Measurements from ENCODE around the gene ATP6V0A4.
"Not testable (repeated sequence)": the region's sequence is repeated elsewhere in the genome, so short reads cannot be mapped to it uniquely, and the experiment has no call there.

ATP6V0A4 gene

DNA sequence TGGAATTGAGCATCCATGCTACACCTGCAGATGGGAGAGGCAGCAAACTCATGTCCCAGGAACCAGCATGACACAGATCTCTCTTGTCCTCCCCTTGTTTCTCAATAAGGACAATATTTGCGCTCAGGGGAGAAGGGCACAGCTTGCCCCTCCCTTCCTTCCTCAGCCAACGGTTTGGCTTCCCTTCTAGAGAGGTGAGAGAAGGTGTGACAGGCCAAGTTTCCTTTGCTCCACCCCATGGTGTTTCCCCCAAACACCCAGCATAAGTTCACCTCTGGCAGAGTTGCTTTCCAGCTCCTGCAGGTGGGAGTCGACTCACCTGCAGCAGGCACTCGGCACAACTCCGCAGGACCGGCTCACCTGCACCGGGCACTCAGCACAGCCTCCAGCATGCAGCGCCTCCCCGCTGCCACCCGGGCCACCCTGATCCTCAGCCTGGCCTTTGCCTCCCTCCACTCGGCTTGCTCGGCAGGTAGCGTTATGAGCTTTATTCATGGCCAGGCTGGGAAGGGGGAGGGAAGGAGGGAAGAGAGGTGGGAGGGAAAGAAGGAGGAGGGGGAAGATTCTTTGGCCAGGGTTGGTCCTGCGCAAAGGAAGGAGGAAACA, at the start of gene ATP6V0A4, which contains the start of gene TMEM213:
ATP6V0A4 (minus strand) TSS at position 482 of the 606 bp plus-strand sequence. CDS start 26,949 bp downstream, outside the sequence.
TMEM213 (plus strand) TSS at position 280 of the 606 bp plus-strand sequence; CDS start at position 391, 111 bp downstream.
- no peak for DNase-seq (ENCODE audit: low spot score)

DNA sequence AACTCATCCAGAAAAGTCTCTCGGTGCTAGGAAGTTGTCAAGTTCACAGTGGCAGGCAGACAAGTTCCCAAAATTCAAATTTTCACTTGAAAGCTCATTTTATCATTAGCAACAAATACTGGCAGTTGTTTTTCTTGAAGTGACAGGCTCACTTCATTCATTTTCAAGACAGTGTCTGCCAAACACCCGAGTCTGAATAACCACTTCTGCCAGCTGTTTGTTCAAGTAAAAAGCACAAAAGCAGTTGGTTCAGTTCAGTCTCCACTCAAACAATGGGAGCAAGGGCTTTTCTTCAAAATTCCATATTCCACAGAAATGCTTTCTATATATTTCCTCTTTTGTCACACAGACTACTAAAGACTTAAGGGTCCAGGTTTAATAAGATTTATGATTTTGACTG, 47.7 kb upstream of the ATP6V0A4 start:
- no peak for DNase-seq (ENCODE audit: low spot score)

DNA sequence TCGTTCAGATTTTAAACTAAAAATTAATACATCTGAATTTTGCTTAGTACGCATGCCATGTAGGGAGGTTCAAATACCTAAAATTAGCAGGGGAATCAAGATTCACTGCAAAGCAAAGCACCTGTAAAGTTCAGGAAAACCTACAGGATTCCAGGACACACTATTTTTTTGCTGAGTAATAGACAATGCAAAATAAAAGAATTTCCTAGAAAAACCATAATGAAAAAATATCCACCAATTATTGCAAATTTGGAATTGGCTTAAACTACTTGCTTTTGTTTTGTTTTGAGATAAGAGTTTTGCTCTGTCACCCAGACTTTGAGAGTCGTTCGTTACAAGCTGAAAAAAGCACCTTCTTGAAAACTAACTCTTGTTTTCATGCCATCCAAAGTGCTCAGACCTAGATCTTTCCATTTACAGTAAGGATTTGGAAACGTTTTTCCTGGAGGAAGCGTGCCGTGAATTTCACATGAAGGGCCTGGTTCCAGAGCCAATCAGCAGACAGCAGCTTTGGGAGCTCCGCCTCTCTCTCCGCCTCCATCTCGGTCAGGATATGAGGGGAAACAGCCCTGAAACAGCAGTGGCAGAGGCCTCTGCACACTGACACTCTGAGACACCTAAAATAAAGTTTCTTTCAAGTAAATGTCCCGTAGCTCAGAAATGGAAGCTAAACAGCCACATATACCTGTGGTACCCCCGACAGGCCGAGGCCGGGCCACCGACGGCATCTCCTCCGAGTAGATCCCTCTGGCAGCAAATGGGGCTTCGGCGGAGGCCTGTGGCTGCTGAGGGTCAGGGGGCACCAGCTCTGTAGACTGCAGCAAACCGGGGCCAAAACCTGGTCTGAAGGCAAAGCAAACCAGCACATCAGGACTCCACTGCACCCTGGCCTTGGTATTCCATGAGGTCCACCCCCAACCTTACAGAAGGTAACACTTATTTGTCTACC, 45.9 kb upstream of the ATP6V0A4 start:
- DNase-seq (ENCODE audit: low spot score) = no peak

DNA sequence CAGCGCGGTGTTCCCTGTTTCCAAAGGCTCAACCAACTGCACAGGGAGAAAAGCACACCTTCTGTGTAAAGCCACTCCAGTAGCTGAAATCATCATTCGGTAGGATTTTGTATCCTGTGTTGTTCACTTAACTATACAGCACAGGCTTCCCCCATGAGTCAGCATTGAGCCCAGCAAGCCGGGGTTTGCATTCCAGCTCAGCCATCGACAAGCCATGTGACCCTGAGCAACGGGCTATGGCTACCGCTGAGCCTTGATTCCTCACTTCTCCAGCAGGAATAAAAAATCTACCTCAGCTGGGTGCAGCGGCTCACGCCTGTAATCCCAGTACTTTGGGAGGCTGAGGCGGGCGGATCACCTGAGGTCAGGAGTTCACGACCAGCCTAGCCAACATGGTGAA, 44.1 kb upstream of the ATP6V0A4 start:
- DNase-seq (ENCODE audit: low spot score) = no peak

DNA sequence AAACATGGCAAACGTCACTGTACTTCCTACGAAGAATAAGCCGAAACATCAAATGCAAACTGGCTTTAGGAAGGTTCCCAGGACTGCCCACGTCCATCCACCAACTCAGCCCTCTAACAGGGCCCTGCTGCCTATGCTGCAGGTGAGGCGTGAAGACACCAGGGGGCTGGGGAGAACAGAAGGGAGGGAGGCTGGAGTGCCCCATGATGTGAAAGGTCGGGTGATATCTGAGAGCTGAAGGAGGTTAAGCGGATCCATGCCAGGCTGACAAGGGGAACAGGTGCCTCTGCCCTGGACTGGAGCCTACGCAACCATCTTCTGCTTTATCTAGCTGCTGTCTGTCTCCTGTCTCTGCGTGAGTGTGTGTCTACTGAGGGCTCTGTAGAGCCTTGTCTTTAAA, 40.2 kb upstream of the ATP6V0A4 start:
- no peak for DNase-seq (ENCODE audit: low spot score)

DNA sequence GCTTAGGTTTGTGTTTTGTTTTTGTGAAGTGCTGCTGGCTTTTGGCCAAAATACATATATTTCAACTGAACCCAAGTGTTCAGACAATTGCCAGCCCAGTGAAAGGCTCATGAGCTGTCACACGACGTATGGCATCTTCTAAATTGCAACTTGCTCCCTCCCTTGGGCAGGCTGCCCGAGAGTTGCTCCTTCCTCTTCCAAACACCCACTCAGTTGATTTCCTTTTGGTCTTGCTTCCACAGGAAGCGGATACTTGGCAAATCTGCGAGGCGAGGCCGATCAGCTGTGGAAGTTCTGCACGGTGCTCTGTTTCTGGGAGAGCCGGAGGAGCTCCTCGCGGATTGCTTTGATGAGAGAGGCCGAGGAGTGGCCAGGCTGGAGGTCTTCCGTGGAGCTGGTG, 39.6 kb upstream of the ATP6V0A4 start:
- no peak for DNase-seq (ENCODE audit: low spot score)

DNA sequence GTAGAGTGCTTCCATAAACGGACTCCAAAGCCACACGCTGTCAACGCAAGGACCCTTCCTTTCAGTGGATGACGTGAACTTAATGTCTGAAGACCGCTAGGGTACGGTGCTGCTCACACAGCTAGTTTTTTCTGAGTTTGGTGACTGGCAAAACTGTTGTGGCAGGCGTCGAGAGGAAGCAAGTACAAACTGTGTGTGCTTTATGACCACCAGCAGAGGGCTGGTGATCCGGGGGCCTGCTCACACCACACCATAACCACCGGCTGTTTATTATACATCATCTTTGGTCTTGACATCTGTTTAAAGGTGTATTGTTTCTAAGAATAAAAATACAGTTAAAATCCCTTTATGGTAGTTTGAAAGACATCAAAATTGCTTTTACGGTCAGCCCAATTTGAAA, 37.1 kb upstream of the ATP6V0A4 start:
- DNase-seq (ENCODE audit: low spot score) = no peak

DNA sequence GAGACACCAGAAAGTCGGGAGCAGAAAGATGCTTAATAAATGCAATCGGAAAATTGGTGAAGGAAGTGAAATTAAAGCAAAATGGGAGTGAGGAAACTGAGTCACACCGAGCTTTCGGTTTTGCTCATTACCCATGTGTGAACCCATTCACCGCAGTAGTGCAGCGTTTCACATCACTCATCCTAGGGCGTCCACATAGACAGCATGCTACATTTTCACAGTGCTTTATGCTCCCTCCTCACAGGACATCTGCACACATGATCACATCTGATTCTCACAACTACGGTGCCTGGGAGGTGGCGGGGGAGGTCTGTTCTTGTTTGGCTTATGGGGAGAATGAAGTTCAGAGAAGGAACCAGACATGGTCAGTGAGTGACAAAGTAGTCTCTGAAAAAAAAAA, 36.6 kb upstream of the ATP6V0A4 start:
- DNase-seq (ENCODE audit: low spot score) = no peak

DNA sequence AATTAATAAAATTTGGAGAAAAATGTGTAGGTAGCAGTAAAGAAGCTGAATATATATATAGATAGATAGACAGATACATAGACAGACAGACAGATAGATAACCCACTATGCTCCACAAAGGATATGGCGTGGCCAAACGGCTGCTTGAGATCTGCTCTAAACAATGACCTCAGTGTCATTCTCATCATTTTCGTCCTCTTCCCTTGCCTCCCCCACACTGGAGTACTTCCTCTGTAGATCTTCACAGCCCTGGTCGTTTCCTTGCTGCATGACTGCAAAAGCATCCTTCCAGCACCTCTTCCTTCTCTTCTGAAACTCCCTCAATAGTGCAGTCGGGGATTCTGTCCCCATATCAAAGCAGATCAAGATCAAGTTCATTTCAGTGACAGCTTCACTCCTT, 35.6 kb upstream of the ATP6V0A4 start:
- DNase-seq (ENCODE audit: low spot score) = no peak

DNA sequence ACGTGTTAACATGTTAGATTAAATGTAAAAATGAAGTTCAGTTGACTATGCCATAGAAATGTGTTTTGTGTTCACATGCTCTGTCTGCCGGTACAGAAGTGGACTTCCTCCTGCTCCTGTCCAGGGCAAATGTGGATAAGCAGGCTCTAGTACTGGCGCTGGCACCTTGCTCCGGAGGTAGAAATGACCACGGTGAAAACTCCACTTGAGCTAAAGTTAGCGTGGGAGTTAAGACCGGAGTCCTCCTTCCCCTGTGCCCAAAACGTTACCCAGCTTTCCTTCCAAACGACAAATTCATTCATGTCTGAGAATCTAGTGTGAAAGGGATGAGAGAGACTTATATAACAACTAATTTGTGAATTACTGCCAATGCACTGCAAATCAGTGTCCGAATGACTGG, 35.0 kb upstream of the ATP6V0A4 start:
- DNase-seq (ENCODE audit: low spot score) = no peak

DNA sequence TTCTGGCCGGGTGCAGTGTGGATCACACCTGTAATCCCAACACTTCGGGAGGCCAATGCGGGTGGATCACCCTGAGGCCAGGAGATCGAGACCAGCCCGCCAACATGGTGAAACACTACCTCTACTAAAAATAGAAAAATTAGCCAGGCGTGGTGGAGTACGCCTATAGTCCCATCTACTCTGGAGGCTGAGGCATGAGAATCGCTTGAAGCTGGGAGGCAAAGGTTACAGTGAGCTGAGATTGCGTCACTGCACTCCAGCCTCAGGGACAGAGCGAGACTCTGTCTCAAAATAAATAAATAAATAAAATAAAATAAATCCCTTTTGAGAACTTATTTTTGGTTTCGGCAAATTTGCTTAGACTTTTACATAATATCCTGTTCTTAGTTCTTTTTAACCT, 31.3 kb upstream of the ATP6V0A4 start:
- DNase-seq (ENCODE audit: low spot score) = no peak

DNA sequence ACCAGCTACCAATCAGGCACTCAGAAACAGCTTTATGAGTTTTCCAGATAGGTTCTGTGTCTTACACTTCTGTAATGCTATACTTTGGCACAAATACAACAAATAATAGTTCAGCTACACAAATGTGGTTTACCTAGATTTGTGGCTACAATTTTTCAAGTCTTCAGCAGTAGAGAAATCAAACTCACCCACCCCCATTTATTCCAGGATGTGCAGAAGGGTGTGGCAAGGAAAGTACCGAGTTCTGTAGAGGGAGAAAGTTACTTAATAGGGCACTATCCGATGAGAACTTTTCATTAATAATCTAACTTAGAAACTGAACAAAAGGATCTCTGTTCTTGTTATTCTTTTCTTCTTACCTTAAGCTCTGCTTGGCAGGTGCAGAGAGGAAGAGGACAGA, 30.3 kb upstream of the ATP6V0A4 start:
- no peak for DNase-seq (ENCODE audit: low spot score)

DNA sequence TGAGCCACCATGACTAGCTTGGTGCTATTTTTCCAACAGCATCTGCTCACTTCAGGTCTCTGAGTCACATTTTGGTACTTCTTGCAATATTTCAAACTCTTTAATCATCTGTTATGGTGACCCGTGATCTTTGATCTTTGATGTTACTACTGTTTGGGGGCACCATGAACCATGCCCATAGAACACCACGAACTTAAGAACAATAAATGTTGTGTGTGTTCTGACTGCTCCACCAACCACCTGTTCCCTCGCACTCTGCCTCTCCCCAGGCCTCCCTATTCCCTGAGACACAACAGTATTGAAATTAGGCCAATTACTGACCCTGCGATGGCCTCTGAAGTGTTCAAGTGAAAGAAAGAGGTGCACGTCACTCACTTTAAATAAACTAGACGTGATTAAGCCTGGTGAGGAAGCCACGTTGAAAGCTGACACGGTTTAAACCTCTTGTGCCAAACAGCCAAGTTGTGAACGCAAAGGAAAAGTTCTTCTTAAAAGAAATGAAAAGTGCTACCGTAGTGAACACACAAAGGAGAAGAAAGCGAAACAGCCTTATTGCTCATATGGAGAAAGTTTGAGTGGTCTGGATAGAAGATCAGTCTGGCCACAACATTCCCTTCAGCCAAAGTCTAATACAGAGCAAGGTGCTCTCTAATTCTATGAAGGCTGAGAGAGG, 27.2 kb upstream of the ATP6V0A4 start:
- DNase-seq (ENCODE audit: low spot score) = no peak

DNA sequence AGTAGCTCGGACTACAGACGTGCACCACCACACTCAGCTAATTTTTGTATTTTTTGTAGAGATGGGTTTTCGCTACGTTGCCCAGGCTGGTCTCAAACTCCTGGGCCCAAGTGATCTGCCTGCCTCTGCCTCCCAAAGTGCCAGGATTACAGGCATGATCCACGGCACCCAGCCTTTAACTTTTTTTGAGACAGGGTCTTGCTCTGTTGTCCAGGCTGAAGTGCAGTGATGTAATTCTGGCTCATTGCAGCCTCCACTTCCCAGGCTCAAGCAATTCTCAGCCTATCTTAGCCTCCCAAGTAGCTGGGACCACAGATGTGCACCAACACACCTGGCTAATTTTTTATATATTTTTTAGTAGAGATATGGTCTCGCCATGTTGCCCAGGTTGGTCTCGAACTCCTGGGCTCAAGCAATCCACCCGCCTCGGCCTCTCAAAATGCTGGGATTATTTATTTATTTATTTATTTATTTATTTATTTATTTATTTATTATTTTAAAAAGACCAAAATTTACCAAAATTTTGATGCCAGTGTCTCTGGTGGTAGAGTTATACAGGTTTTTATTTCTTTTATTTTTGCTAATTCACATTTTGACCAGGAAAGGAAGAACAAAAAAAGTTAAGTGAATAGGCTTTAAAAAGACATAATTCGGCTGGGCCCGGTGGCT, 25.0 kb upstream of the ATP6V0A4 start:
- no peak for DNase-seq (ENCODE audit: low spot score)

DNA sequence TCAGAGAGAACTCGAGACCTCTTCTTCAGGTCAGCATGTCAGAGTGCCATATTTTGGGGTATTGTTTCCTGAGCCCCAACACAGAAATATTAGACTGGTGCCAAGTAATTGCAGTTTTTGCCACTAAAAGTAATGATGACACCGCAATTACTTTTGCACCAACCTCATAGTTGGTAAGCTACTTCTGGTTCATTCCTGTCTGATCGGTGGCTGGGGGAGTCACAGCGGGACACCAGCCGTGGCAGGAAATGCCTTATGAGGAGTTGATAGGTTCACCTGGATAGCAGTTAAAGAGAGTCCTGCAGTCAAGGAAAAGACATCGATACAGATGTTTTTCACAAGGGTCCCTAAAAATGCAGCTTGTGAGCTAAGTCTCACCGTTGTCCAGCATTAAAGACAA, 23.9 kb upstream of the ATP6V0A4 start:
- no peak for DNase-seq (ENCODE audit: low spot score)

DNA sequence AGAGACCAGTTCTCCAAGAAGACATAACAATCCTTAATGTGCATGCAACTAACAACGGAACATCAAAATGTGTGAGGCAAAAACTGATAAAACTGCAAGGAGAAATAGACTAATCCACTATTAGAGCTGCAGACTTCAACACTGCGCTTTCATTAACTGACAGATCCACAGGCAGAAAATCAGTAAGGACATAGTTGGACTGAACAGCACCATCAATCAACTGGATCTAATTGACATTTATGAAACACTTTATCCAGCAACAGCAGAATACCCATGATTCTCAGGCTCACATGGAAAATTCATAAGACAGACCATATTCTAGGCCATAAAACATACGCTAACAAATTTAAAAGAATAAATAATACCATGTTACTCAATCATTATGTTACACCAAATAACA, 21.6 kb upstream of the ATP6V0A4 start:
- DNase-seq (ENCODE audit: low spot score) = no peak

DNA sequence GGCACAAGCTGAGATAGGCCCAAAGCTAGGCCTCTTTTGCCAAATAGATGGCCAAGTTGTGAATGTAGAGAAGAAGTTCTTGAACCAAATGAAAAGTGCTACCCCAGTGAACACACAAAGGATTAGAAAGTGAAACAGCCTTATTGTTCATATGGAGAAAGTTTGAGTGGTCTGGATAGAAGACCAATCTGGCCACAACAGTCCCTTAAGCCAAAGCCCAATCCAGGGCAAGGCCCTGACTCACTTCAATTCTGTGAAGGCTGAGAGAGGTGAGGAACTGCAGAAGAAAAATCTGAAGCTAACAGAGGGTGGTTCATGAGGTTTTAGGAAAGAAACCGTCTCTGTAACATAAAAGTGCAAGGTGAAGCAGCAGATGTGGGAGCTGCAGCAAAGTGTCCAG, 18.7 kb upstream of the ATP6V0A4 start:
- no peak for DNase-seq (ENCODE audit: low spot score)

DNA sequence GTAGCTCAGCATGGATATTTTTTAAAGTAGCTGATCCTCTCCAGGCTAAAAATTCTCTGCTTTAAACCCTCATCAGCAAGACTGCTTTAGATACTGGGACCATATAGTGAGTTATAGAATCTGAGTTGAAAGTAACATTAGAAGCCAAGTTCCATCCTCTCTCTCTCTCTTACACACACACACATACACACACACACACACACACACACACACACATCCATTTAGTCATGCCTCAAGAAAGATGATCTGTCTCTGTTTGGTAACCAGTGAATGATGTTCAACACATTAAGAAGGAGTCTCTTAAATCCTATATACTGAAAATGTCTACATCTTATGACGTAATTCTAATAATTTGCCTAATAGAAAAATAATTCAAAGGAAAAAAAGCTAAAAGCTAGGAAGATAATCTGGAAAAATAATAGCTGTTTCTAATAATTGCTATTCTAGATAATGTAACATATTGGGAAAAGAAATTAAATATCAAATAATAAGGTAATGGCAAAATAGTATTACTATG, 16.9 kb upstream of the ATP6V0A4 start:
- no peak for DNase-seq (ENCODE audit: low spot score)

DNA sequence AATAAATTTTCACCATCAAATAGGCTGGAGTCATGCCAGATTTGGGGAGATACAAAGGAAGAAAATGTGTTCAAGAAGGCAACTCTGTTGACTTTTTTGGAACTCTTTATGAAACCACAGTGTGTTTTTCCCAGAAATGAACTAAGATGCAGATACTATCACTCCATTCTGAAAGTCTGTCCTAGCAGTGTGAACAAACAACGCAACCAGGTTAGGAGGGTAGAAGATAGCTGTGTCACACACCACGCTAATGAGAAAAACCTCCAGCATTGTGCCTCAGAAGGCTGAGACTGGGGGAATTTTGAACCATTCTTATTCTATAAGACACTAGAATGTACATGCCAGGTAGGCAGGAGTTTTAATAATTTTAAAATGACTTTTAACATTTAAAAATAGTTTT, 15.9 kb upstream of the ATP6V0A4 start:
- no peak for DNase-seq (ENCODE audit: low spot score)

DNA sequence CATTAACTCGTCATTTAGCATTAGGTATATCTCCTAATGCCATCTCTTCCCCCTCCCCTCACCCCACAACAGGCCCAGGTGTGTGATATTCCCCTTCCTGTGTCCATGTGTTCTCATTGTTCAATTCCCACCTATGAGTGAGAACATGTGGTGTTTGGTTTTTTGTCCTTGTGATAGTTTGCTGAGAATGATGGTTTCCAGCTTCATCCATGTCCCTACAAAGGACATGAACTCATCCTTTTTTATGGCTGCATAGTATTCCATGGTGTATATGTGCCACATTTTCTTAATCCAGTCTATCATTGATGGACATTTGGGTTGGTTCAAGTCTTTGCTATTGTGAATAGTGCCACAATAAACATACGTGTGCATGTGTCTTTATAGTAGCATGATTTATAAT, 13.3 kb upstream of the ATP6V0A4 start:
- DNase-seq (ENCODE audit: low spot score) = not testable (repeated sequence)

DNA sequence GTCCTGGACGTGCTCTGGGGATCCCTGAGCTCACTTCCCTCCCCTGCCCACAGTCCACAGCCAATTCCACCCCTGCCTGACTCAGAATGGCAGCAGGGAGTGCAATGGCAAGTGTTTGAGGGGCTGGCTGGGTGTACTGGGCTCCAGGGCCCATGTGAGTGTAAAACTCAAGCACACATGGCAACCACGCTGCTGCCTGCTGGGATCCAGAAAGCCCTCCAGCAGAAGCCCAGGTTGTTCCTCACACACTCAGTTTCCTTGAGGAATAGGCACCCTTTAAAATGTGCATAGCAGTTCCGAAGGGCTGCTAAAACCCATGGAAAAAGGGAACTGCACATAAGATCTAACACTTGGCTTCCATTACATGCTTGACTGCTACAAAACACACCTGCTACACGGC, 11.3 kb upstream of the ATP6V0A4 start:
- DNase-seq (ENCODE audit: low spot score) = no peak

DNA sequence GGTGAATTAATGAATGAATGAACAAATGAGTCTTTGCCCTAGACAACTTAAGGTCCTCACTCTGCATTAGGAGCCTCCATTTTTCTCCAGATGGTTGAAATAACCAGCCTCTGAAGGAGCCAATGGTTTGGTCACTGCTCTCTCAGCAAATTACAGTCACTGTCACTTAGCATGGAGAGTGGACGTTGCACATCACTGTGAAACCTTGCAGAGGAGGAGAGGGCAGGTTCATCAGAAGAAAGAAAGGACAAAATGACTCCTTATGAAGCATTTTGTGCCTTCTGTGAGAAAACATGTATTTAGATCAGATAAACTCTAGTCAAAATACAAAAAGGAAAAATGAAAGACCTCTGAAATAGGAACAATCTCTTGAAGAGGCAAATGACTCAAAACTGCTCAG, 6.6 kb upstream of the ATP6V0A4 start:
- no peak for DNase-seq (ENCODE audit: low spot score)

Data from hepatic stellate cell (primary cell).